Common myeloid progenitor, CD34-positive (primary cell): Measurements from ENCODE around the gene MAPKAP1.

Source experiments
- CTCF ChIA-PET: fragments of 350-600 bp; sonication (Branson Sonifier 250); formaldehyde crosslinking; loops from one replicate; lab custom pipeline; 2021; ENCODE audit warnings: antibody characterized with exemption; lab: Charles Lee
- POLR2A ChIA-PET: fragments of 350-600 bp; sonication (Branson Sonifier 250); formaldehyde crosslinking; loops from one replicate; lab custom pipeline; 2021; ENCODE audit warnings: antibody characterized with exemption; lab: Charles Lee
- DNase-seq, 3 donors: peaks; one replicate each; pipeline versions ENCODE4 v3.0.0 to v3.0.0-alpha.2; 2013
- H3K27ac ChIP-seq, 2 experiments: 1 replicate in 1 of 2; 2 replicates in 1 of 2; pipeline ENCODE4 v1.7.0; 2013; ENCODE audit warnings: inconsistent platforms in 2 of 2, low read length in 2 of 2, mild to moderate bottlenecking in 2 of 2, low read depth in 1 of 2, moderate library complexity in 1 of 2; ENCODE audit not compliant: severe bottlenecking in 2 of 2, insufficient read depth in 1 of 2, poor library complexity in 1 of 2
- H3K27me3 ChIP-seq, 5 experiments: replicated peaks in 2 of 5; 1 replicate in 3 of 5; 2 replicates in 2 of 5; pipeline versions ENCODE4 v1.6.1 to v1.7.0; 2013; ENCODE audit warnings: low read length in 4 of 5, mild to moderate bottlenecking in 2 of 5, moderate library complexity in 2 of 5, inconsistent platforms in 1 of 5; ENCODE audit not compliant: insufficient read depth in 5 of 5, control insufficient read depth in 4 of 5
- H3K36me3 ChIP-seq, 4 experiments: 1 replicate in 2 of 4; 2 replicates in 2 of 4; pipeline versions ENCODE4 v1.6.1 to v1.7.0; 2013; ENCODE audit warnings: low read length in 3 of 4, control low read depth in 1 of 4, mild to moderate bottlenecking in 1 of 4; ENCODE audit not compliant: control insufficient read depth in 4 of 4, insufficient read depth in 4 of 4
- H3K4me1 ChIP-seq, 4 experiments: 1 replicate in 3 of 4; 2 replicates in 1 of 4; pipeline versions ENCODE4 v1.6.1 to v1.7.1; 2013; ENCODE audit warnings: low read length in 3 of 4, mild to moderate bottlenecking in 3 of 4, control low read depth in 1 of 4, inconsistent platforms in 1 of 4, moderate library complexity in 1 of 4; ENCODE audit not compliant: control insufficient read depth in 4 of 4, insufficient read depth in 4 of 4; ENCODE audit errors: control extremely low read depth in 1 of 4
- H3K4me3 ChIP-seq, 7 experiments: 1 replicate in 4 of 7; 2 replicates in 3 of 7; pipeline versions ENCODE4 v1.5.1 to v1.7.0; 2013; ENCODE audit warnings: mild to moderate bottlenecking in 7 of 7, low read length in 6 of 7, moderate library complexity in 6 of 7, inconsistent platforms in 2 of 7, low read depth in 2 of 7, control low read depth in 1 of 7; ENCODE audit not compliant: insufficient read depth in 4 of 7, control insufficient read depth in 1 of 7; ENCODE audit errors: extremely low read depth in 1 of 7
- H3K9me3 ChIP-seq, 5 experiments: 1 replicate in 4 of 5; 2 replicates in 1 of 5; pipeline versions ENCODE4 v1.6.1 to v1.7.1; 2013; ENCODE audit warnings: low read length in 4 of 5, mild to moderate bottlenecking in 2 of 5, inconsistent platforms in 1 of 5, low read depth in 1 of 5, moderate library complexity in 1 of 5; ENCODE audit not compliant: control insufficient read depth in 4 of 5, insufficient read depth in 2 of 5; ENCODE audit errors: control extremely low read depth in 1 of 5
- WGBS: methylation state at CpG from one replicate; pipeline ENCODE4 v1.1.5; 2013; ENCODE audit not compliant: insufficient coverage; 5-methylcytosine and 5-hydroxymethylcytosine counted together

Gene MAPKAP1

GRCh38 chr9:125485471-125486151, 221.4 kb downstream of the MAPKAP1 start:
- no peak for DNase-seq
- Histone ChIP-seq H3K9me3 (no peaks in the 10 kb centered on the region), H3K27me3 (no peaks in the 10 kb centered on the region), H3K36me3 (peaks cover 2 to 4% (median 3%) of the 10 kb centered on the region in 4 experiments), H3K4me1 (no peaks in the 10 kb centered on the region), H3K4me3 (no peak overlapping the region), H3K27ac (no peak overlapping the region)
- 100% methylated on average over 3 of the region's 5 CpGs for WGBS
- CTCF ChIA-PET, result no interaction called here
- POLR2A ChIA-PET, result interaction anchor here (0.6 kb wide), 2 partner anchors 566 to 1005 kb away, joined by 3 read pairs; no protein-coding TSS in a partner anchor

GRCh38 chr9:125484350-125485282, 222.4 kb downstream of the MAPKAP1 start:
- CTCF ChIA-PET, result no interaction called here
- Histone ChIP-seq H3K9me3 (no peaks in the 10 kb centered on the region), H3K4me3 (no peak overlapping the region), H3K27ac (no peak overlapping the region), H3K4me1 (no peaks in the 10 kb centered on the region), H3K27me3 (no peaks in the 10 kb centered on the region), H3K36me3 (peaks cover 2 to 9% (median 4%) of the 10 kb centered on the region in 4 experiments)
- POLR2A ChIA-PET, result interaction anchor here (0.6 kb wide), 2 partner anchors 567 to 1006 kb away, joined by 3 read pairs; no protein-coding TSS in a partner anchor
- 98% methylated on average over 9 of the region's 13 CpGs for WGBS
- DNase-seq, result no peak

- H3K27me3 ChIP-seq, result no peaks in the 10 kb centered on the region
- DNase-seq, result no peak
- no peak overlapping the region for H3K27ac ChIP-seq
- no peak overlapping the region for H3K4me3 ChIP-seq
- ChIA-PET POLR2A (no interaction called here), CTCF (no interaction called here)
- no peaks in the 10 kb centered on the region for H3K4me1 ChIP-seq
- peaks cover 2 to 12% (median 4%) of the 10 kb centered on the region in 4 experiments for H3K36me3 ChIP-seq
- no peaks in the 10 kb centered on the region for H3K9me3 ChIP-seq
- WGBS, result no CpG with 5 or more reads among the region's 2 CpGs
Measured at GRCh38 chr9:125483697-125484096, 223.3 kb downstream of the MAPKAP1 start.

GRCh38 chr9:125479846-125480615, 227.0 kb downstream of the MAPKAP1 start:
- ChIA-PET POLR2A (no interaction called here), CTCF (interaction anchor here (0.6 kb wide), 1 partner anchor 698 kb away, joined by 3 read pairs; no protein-coding TSS in a partner anchor)
- WGBS, result 100% methylated on average over 5 of the region's 7 CpGs
- Histone ChIP-seq H3K36me3 (peaks cover 9 to 35% (median 13%) of the 10 kb centered on the region in 4 experiments), H3K27ac (no peak overlapping the region), H3K4me3 (no peak overlapping the region), H3K4me1 (no peaks in the 10 kb centered on the region), H3K27me3 (no peaks in the 10 kb centered on the region), H3K9me3 (no peaks in the 10 kb centered on the region)
- no peak for DNase-seq

- no peaks in the 10 kb centered on the region for H3K9me3 ChIP-seq
- peak in 1 of 3 donors; percentile 10 for DNase-seq
- no peaks in the 10 kb centered on the region for H3K4me1 ChIP-seq
- H3K4me3 ChIP-seq, result no peak overlapping the region
- 100% methylated on average over 5 of the region's 5 CpGs for WGBS
- peaks cover 9 to 32% (median 12%) of the 10 kb centered on the region in 4 experiments for H3K36me3 ChIP-seq
- H3K27ac ChIP-seq, result no peak overlapping the region
- CTCF ChIA-PET, result no interaction called here
- POLR2A ChIA-PET, result no interaction called here
- H3K27me3 ChIP-seq, result no peaks in the 10 kb centered on the region
Measured at GRCh38 chr9:125477089-125477544, 229.9 kb downstream of the MAPKAP1 start.

GRCh38 chr9:125476645-125477044, 230.4 kb downstream of the MAPKAP1 start:
- no peak overlapping the region for H3K27ac ChIP-seq
- no peaks in the 10 kb centered on the region for H3K27me3 ChIP-seq
- CTCF ChIA-PET, result no interaction called here
- H3K36me3 ChIP-seq, result peaks cover 9 to 32% (median 12%) of the 10 kb centered on the region in 4 experiments
- H3K4me1 ChIP-seq, result no peaks in the 10 kb centered on the region
- H3K9me3 ChIP-seq, result no peaks in the 10 kb centered on the region
- POLR2A ChIA-PET, result no interaction called here
- 100% methylated on average over 1 of the region's 6 CpGs for WGBS
- DNase-seq, result no peak
- no peak overlapping the region for H3K4me3 ChIP-seq
